Stimulated activated CD4-positive, alpha-beta T cell treated with anti-CD3 and anti-CD28 coated beads, Interleukin-4, amount 100 ng/mL, for 1 hour (primary cell): ENCODE measurements around the gene FKBP1B.
"Not testable (repeated sequence)": the region's sequence is repeated elsewhere in the genome, so short reads cannot be mapped to it uniquely, and the experiment has no call there.

Experiments used
- DNase-seq: peaks from one replicate; pipeline ENCODE4 v3.0.0-alpha.2; 2020

The FKBP1B gene

GRCh38 chr2:24105816-24106215 lies 56.3 kb downstream of the FKBP1B start:
- DNase-seq, result no peak

DNA sequence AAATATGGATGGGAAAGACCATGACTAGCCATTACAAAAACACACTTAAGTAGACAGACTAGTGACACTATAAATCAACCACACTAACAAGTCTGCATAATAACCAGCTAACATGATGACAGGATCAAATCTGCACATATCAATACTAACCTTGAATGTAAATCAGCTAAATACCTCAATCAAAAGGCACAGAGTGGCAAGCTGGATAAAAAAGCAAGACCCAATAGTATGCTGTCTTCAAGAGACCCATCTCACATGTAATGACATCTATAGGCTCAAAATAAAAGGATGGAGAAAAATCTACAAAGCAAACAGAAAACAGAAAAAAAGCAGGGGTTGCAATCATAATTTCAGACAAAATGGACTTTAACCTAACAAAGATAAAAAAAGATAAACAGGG lies 57.2 kb downstream of the FKBP1B start:
- no peak for DNase-seq

- no peak for DNase-seq
Observed at GRCh38 chr2:24107336-24107735, 57.8 kb downstream of the FKBP1B start.

- not testable (repeated sequence) for DNase-seq
Observed at GRCh38 chr2:24109431-24109830, 59.9 kb downstream of the FKBP1B start.

- DNase-seq, result no peak
Observed at GRCh38 chr2:24110660-24111303, 61.2 kb downstream of the FKBP1B start.

DNA sequence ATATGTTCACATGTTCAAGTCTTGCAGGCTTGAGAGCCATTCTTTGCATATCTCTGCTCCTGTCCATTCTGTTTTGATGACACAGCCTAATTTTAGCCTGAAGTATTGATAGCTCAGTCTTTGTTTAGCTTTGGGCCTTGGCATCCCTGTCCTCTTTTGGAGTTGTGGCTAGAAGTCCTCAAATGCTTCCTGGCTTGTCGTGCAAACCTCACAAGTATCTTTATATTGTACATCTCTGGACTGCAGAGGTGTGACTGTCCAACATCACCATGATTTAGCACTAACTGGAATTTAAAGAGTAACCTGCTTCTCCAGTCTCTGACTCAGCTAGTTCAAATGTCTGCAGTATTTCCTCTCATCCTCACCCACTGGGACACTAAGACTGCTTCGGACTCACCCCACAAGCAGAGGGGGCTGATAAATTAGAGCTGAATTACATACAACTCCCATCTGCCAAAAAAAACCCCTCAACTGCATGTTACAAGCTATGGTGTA lies 61.9 kb downstream of the FKBP1B start:
- no peak for DNase-seq
